Measurements from ENCODE around the gene CELF4. TPM values are rescaled to one million over a fixed set of nuclear protein-coding genes. Genes with fewer than 3 reads are reported as not detected.

The CELF4 gene
- total and polyA plus RNA-seq, 5 donors from 2014 or later = 0.08 to 0.30 (median 0.08) TPM; not detected in 2

- no peak overlapping the region for H3K27ac ChIP-seq (ENCODE audit: insufficient read depth, low read length, poor library complexity, severe bottlenecking)
- no peak for DNase-seq
Observed at GRCh38 chr18:37265382-37265781, 300.2 kb downstream of the CELF4 start.

GRCh38 chr18:37264956-37265355, 300.6 kb downstream of the CELF4 start:
- Mint-ChIP-seq H3K36me3 (no peaks in the 10 kb centered on the region), H3K27me3 (peaks cover 7% of the 10 kb centered on the region), H3K27ac (no peak overlapping the region), H3K9me3 (peaks cover 0 to 1% (median 0%) of the 10 kb centered on the region in 7 donors), H3K4me3 (no peak overlapping the region), H3K4me1 (no peaks in the 10 kb centered on the region)
- H3K36me3 ChIP-seq (ENCODE audit: control insufficient read depth, insufficient read depth, low read length) = no peaks in the 10 kb centered on the region
- ATAC-seq (ENCODE audit: low read depth in 2 of 2) = no peak
- no peak overlapping the region for H3K27ac ChIP-seq (ENCODE audit: insufficient read depth, low read length, poor library complexity, severe bottlenecking)
- H3K9me3 ChIP-seq (ENCODE audit: control insufficient read depth in 2 of 2, low read length in 2 of 2) = no peaks in the 10 kb centered on the region
- DNase-seq = no peak
- no peaks in the 10 kb centered on the region for H3K4me1 ChIP-seq (ENCODE audit: control insufficient read depth, insufficient read depth, low read length, poor library complexity, severe bottlenecking)
- H3K4me3 ChIP-seq (ENCODE audit: low read depth, low read length) = no peak overlapping the region
- H3K27me3 ChIP-seq (ENCODE audit: control insufficient read depth, insufficient read depth, low read length) = no peaks in the 10 kb centered on the region

More at GRCh38 chr18:37265382-37265781, 300.2 kb downstream of the CELF4 start:
- Mint-ChIP-seq H3K9me3 (peaks cover 0 to 1% (median 0%) of the 10 kb centered on the region in 7 donors), H3K27ac (no peak overlapping the region), H3K4me1 (no peaks in the 10 kb centered on the region), H3K36me3 (no peaks in the 10 kb centered on the region), H3K27me3 (peaks cover 7% of the 10 kb centered on the region), H3K4me3 (no peak overlapping the region)
- H3K27me3 ChIP-seq (ENCODE audit: control insufficient read depth, insufficient read depth, low read length) = no peaks in the 10 kb centered on the region
- no peaks in the 10 kb centered on the region for H3K4me1 ChIP-seq (ENCODE audit: control insufficient read depth, insufficient read depth, low read length, poor library complexity, severe bottlenecking)
- H3K9me3 ChIP-seq (ENCODE audit: control insufficient read depth in 2 of 2, low read length in 2 of 2) = no peaks in the 10 kb centered on the region
- no peak overlapping the region for H3K4me3 ChIP-seq (ENCODE audit: low read depth, low read length)
- no peaks in the 10 kb centered on the region for H3K36me3 ChIP-seq (ENCODE audit: control insufficient read depth, insufficient read depth, low read length)
- ATAC-seq (ENCODE audit: low read depth in 2 of 2) = no peak

- no peaks in the 10 kb centered on the region for H3K36me3 Mint-ChIP-seq
- Histone ChIP-seq H3K4me1 (ENCODE audit: control insufficient read depth, insufficient read depth, low read length, poor library complexity, severe bottlenecking) (no peaks in the 10 kb centered on the region), H3K4me3 (ENCODE audit: low read depth, low read length) (no peak overlapping the region), H3K27me3 (ENCODE audit: control insufficient read depth, insufficient read depth, low read length) (no peaks in the 10 kb centered on the region), H3K27ac (ENCODE audit: insufficient read depth, low read length, poor library complexity, severe bottlenecking) (no peak overlapping the region), H3K36me3 (ENCODE audit: control insufficient read depth, insufficient read depth, low read length) (no peaks in the 10 kb centered on the region), H3K9me3 (ENCODE audit: control insufficient read depth in 2 of 2, low read length in 2 of 2) (no peaks in the 10 kb centered on the region)
- H3K4me3 Mint-ChIP-seq = no peak overlapping the region
- peaks cover 0 to 2% (median 0%) of the 10 kb centered on the region in 7 donors for H3K9me3 Mint-ChIP-seq
- H3K27me3 Mint-ChIP-seq = peaks cover 22% of the 10 kb centered on the region
- no peak for ATAC-seq (ENCODE audit: low read depth in 2 of 2)
- DNase-seq = no peak
- H3K4me1 Mint-ChIP-seq = no peaks in the 10 kb centered on the region
- H3K27ac Mint-ChIP-seq = no peak overlapping the region
Observed at GRCh38 chr18:37261988-37262387, 303.6 kb downstream of the CELF4 start.

- Histone ChIP-seq H3K4me1 (ENCODE audit: control insufficient read depth, insufficient read depth, low read length, poor library complexity, severe bottlenecking) (no peaks in the 10 kb centered on the region), H3K27me3 (ENCODE audit: control insufficient read depth, insufficient read depth, low read length) (no peaks in the 10 kb centered on the region), H3K9me3 (ENCODE audit: control insufficient read depth in 2 of 2, low read length in 2 of 2) (no peaks in the 10 kb centered on the region), H3K27ac (ENCODE audit: insufficient read depth, low read length, poor library complexity, severe bottlenecking) (no peak overlapping the region), H3K4me3 (ENCODE audit: low read depth, low read length) (no peak overlapping the region), H3K36me3 (ENCODE audit: control insufficient read depth, insufficient read depth, low read length) (no peaks in the 10 kb centered on the region)
- DNase-seq (no peak), ATAC-seq (ENCODE audit: low read depth in 2 of 2) (no peak)
- peaks cover 0 to 2% (median 0%) of the 10 kb centered on the region in 7 donors for H3K9me3 Mint-ChIP-seq
- H3K27ac Mint-ChIP-seq = no peak overlapping the region
- H3K4me3 Mint-ChIP-seq = no peak overlapping the region
- no peaks in the 10 kb centered on the region for H3K36me3 Mint-ChIP-seq
- no peaks in the 10 kb centered on the region for H3K4me1 Mint-ChIP-seq
- H3K27me3 Mint-ChIP-seq = peaks cover 26% of the 10 kb centered on the region
Observed at GRCh38 chr18:37261246-37261840, 304.3 kb downstream of the CELF4 start.

GRCh38 chr18:37260367-37261093, 305.1 kb downstream of the CELF4 start:
- H3K4me1 ChIP-seq (ENCODE audit: control insufficient read depth, insufficient read depth, low read length, poor library complexity, severe bottlenecking) = no peaks in the 10 kb centered on the region
- no peak overlapping the region for H3K4me3 ChIP-seq (ENCODE audit: low read depth, low read length)
- no peak overlapping the region for H3K27ac ChIP-seq (ENCODE audit: insufficient read depth, low read length, poor library complexity, severe bottlenecking)
- no peaks in the 10 kb centered on the region for H3K4me1 Mint-ChIP-seq
- ATAC-seq (ENCODE audit: low read depth in 2 of 2) (no peak), DNase-seq (no peak)
- H3K36me3 ChIP-seq (ENCODE audit: control insufficient read depth, insufficient read depth, low read length) = no peaks in the 10 kb centered on the region
- H3K9me3 ChIP-seq (ENCODE audit: control insufficient read depth in 2 of 2, low read length in 2 of 2) = no peaks in the 10 kb centered on the region
- no peaks in the 10 kb centered on the region for H3K27me3 ChIP-seq (ENCODE audit: control insufficient read depth, insufficient read depth, low read length)
- peaks cover 27% of the 10 kb centered on the region for H3K27me3 Mint-ChIP-seq
- H3K36me3 Mint-ChIP-seq = no peaks in the 10 kb centered on the region
- no peak overlapping the region for H3K27ac Mint-ChIP-seq
- peaks cover 0 to 2% (median 0%) of the 10 kb centered on the region in 7 donors for H3K9me3 Mint-ChIP-seq
- no peak overlapping the region for H3K4me3 Mint-ChIP-seq

- peaks cover 36% of the 10 kb centered on the region for H3K27me3 Mint-ChIP-seq
- no peak for ATAC-seq (ENCODE audit: low read depth in 2 of 2)
Observed at GRCh38 chr18:37259711-37260110, 305.9 kb downstream of the CELF4 start.

GRCh38 chr18:37258819-37259218, 306.8 kb downstream of the CELF4 start:
- no peak for DNase-seq
- no peaks in the 10 kb centered on the region for H3K36me3 ChIP-seq (ENCODE audit: control insufficient read depth, insufficient read depth, low read length)
- H3K27me3 ChIP-seq (ENCODE audit: control insufficient read depth, insufficient read depth, low read length) = no peaks in the 10 kb centered on the region
- H3K27ac ChIP-seq (ENCODE audit: insufficient read depth, low read length, poor library complexity, severe bottlenecking) = no peak overlapping the region
- no peaks in the 10 kb centered on the region for H3K36me3 Mint-ChIP-seq
- no peak overlapping the region for H3K4me3 Mint-ChIP-seq
- H3K9me3 Mint-ChIP-seq = peaks cover 0 to 2% (median 0%) of the 10 kb centered on the region in 7 donors
- no peak for ATAC-seq (ENCODE audit: low read depth in 2 of 2)
- H3K27ac Mint-ChIP-seq = no peak overlapping the region
- peaks cover 38% of the 10 kb centered on the region for H3K27me3 Mint-ChIP-seq
- H3K9me3 ChIP-seq (ENCODE audit: control insufficient read depth in 2 of 2, low read length in 2 of 2) = no peaks in the 10 kb centered on the region
- peaks cover 0 to 8% (median 4%) of the 10 kb centered on the region in 4 donors for H3K4me1 Mint-ChIP-seq
- no peak overlapping the region for H3K4me3 ChIP-seq (ENCODE audit: low read depth, low read length)
- no peaks in the 10 kb centered on the region for H3K4me1 ChIP-seq (ENCODE audit: control insufficient read depth, insufficient read depth, low read length, poor library complexity, severe bottlenecking)

More at GRCh38 chr18:37259711-37260110, 305.9 kb downstream of the CELF4 start:
- H3K9me3 ChIP-seq (ENCODE audit: control insufficient read depth in 2 of 2, low read length in 2 of 2) = no peaks in the 10 kb centered on the region
- no peaks in the 10 kb centered on the region for H3K27me3 ChIP-seq (ENCODE audit: control insufficient read depth, insufficient read depth, low read length)
- peaks cover 0 to 2% (median 0%) of the 10 kb centered on the region in 7 donors for H3K9me3 Mint-ChIP-seq
- no peak overlapping the region for H3K4me3 Mint-ChIP-seq
- H3K36me3 ChIP-seq (ENCODE audit: control insufficient read depth, insufficient read depth, low read length) = no peaks in the 10 kb centered on the region
- no peaks in the 10 kb centered on the region for H3K36me3 Mint-ChIP-seq
- H3K27ac ChIP-seq (ENCODE audit: insufficient read depth, low read length, poor library complexity, severe bottlenecking) = no peak overlapping the region
- H3K4me3 ChIP-seq (ENCODE audit: low read depth, low read length) = no peak overlapping the region
- H3K4me1 Mint-ChIP-seq = peaks cover 0 to 5% (median 1%) of the 10 kb centered on the region in 4 donors
- H3K4me1 ChIP-seq (ENCODE audit: control insufficient read depth, insufficient read depth, low read length, poor library complexity, severe bottlenecking) = no peaks in the 10 kb centered on the region
- H3K27ac Mint-ChIP-seq = no peak overlapping the region
- DNase-seq = no peak
